ENCODE measurements around the gene DRAXIN.

DNA sequence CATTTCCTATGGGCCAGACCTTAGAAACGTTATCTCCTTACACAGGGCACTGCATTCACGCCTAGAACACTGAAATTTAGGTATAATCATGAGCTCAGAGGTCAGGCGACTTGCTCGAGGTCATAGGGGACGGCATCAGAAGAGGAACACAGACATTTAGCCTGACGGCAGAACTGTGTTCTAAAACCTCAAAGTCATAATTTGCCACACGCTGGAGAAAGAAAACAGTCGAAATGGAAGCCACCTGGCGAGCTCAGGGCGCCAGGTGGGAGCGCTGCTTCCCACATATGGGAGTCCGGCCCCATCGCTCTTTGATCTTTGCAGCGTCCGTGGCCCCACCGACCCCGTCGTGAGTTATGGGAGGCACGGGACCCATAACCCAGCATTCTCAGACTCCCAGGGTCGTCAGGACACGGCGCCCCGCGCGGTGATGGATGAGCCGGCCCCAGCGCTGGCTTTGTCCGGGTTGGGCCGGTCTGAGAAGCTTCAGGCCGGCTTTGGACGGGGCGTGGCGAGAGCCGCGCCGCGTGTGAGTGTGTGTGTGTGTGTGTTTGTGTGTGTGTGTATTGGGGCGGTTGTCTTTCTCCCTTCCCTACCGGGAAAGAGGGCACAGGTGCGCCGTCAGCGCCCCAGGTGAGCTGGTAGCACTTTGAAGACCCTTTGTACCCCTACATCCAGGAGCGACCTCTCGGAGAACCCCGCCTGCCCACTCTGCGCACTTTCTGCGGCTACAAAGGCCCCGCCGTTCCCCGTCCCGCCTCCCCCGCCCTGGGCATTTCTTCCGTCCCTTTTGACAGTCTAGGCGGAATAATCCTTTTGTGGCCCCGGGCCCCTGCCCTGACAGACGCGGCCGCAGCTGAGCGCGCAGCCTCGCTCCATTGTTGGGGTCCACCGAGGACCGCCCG lies 861 bp upstream of the DRAXIN start:
- TF ChIP-seq POLR2A (IDR thresholded peaks at IDR 0.05; ENCODE audit: low read length), result no peak
- TF ChIP-seq GATA1 (IDR thresholded peaks at IDR 0.05; ENCODE audit: low read depth, low read length), result no peak

All from erythroblast (primary cell).